ENCODE measurements around the gene GINS2. TPM values are rescaled to one million over a fixed set of nuclear protein-coding genes. Genes with fewer than 3 reads are reported as not detected.

Gene GINS2
- polyA plus RNA-seq, 1 experiment: 5.5 TPM

GRCh38 chr16:85633888-85634287 lies 54.9 kb downstream of the GINS2 start:
- DNase-seq (ENCODE audit: low read depth): no peak
- ChIA-PET CTCF (interaction anchor here (0.6 kb wide), 1 partner anchor 344 kb away, joined by 3 read pairs; no protein-coding TSS in a partner anchor), POLR2A (no interaction called here)
- no peaks in the 10 kb centered on the region for H3K27me3 ChIP-seq (ENCODE audit: control insufficient read depth, insufficient read depth, low read length)
- H3K4me3 ChIP-seq (ENCODE audit: low read depth, low read length): no peak overlapping the region
- no peak for TF ChIP-seq CTCF (IDR thresholded peaks at IDR 0.05; ENCODE audit: insufficient read depth, low read depth, low read length)
- peaks cover 5% of the 10 kb centered on the region; the same call in 1 of the 2 replicates for H3K36me3 ChIP-seq (ENCODE audit: control insufficient read depth, insufficient read depth, low read length)

- Histone ChIP-seq H3K36me3 (ENCODE audit: control insufficient read depth, insufficient read depth, low read length) (peaks cover 5% of the 10 kb centered on the region), H3K27me3 (ENCODE audit: control insufficient read depth, insufficient read depth, low read length) (no peaks in the 10 kb centered on the region), H3K4me3 (ENCODE audit: low read depth, low read length) (no peak overlapping the region)
- no peak for DNase-seq (ENCODE audit: low read depth)
- ChIA-PET POLR2A (no interaction called here), CTCF (no interaction called here)
- no peak for TF ChIP-seq CTCF (IDR thresholded peaks at IDR 0.05; ENCODE audit: insufficient read depth, low read depth, low read length)
These were observed 55.4 kb downstream of the GINS2 start for GRCh38 chr16:85633438-85633743.

GRCh38 chr16:85632709-85633437 lies 55.9 kb downstream of the GINS2 start:
- ChIA-PET POLR2A (no interaction called here), CTCF (interaction anchor here (1.4 kb wide), 1 partner anchor 16 kb away, joined by 5 read pairs; no protein-coding TSS in a partner anchor)
- Histone ChIP-seq H3K27me3 (ENCODE audit: control insufficient read depth, insufficient read depth, low read length) (no peaks in the 10 kb centered on the region), H3K36me3 (ENCODE audit: control insufficient read depth, insufficient read depth, low read length) (peaks cover 6% of the 10 kb centered on the region), H3K4me3 (ENCODE audit: low read depth, low read length) (no peak overlapping the region)
- no peak for TF ChIP-seq CTCF (IDR thresholded peaks at IDR 0.05; ENCODE audit: insufficient read depth, low read depth, low read length)
- no peak for DNase-seq (ENCODE audit: low read depth)

GRCh38 chr16:85631802-85632393 lies 56.9 kb downstream of the GINS2 start:
- CTCF ChIA-PET: interaction anchor here (0.6 to 1.4 kb wide), 2 partner anchors 15 to 22 kb away, joined by 3 to 5 read pairs; no protein-coding TSS in a partner anchor
- POLR2A ChIA-PET: no interaction called here
- H3K4me3 ChIP-seq (ENCODE audit: low read depth, low read length): no peak overlapping the region
- no peak for DNase-seq (ENCODE audit: low read depth)
- H3K27me3 ChIP-seq (ENCODE audit: control insufficient read depth, insufficient read depth, low read length): no peaks in the 10 kb centered on the region
- TF ChIP-seq CTCF (IDR thresholded peaks at IDR 0.05; ENCODE audit: insufficient read depth, low read depth, low read length): no peak
- H3K36me3 ChIP-seq (ENCODE audit: control insufficient read depth, insufficient read depth, low read length): peaks cover 6% of the 10 kb centered on the region

- H3K36me3 ChIP-seq (ENCODE audit: control insufficient read depth, insufficient read depth, low read length): peaks cover 6% of the 10 kb centered on the region
These were observed 57.5 kb downstream of the GINS2 start for GRCh38 chr16:85631230-85631629.

More at GRCh38 chr16:85631230-85631629, 57.5 kb downstream of the GINS2 start:
- Histone ChIP-seq H3K4me3 (ENCODE audit: low read depth, low read length) (no peak overlapping the region), H3K27me3 (ENCODE audit: control insufficient read depth, insufficient read depth, low read length) (no peaks in the 10 kb centered on the region)
- DNase-seq (ENCODE audit: low read depth): no peak
- ChIA-PET CTCF (interaction anchor here (0.6 to 2.1 kb wide), 2 partner anchors 15 to 22 kb away, joined by 3 to 14 read pairs; no protein-coding TSS in a partner anchor), POLR2A (no interaction called here)
- no peak for TF ChIP-seq CTCF (IDR thresholded peaks at IDR 0.05; ENCODE audit: insufficient read depth, low read depth, low read length)
